Measurements from ENCODE around the gene CCDC149.

The CCDC149 gene

GRCh38 chr4:24831637-24832036, 81.2 kb downstream of the CCDC149 start:
- ChIA-PET CTCF (interaction anchor here (0.9 to 1.8 kb wide), 3 partner anchors 11 to 20 kb away, joined by 3 to 5 read pairs (median 3); no protein-coding TSS in a partner anchor), POLR2A (no interaction called here)
- DNase-seq (ENCODE audit: extremely low spot score): no peak
- TF ChIP-seq, protein P1, sequence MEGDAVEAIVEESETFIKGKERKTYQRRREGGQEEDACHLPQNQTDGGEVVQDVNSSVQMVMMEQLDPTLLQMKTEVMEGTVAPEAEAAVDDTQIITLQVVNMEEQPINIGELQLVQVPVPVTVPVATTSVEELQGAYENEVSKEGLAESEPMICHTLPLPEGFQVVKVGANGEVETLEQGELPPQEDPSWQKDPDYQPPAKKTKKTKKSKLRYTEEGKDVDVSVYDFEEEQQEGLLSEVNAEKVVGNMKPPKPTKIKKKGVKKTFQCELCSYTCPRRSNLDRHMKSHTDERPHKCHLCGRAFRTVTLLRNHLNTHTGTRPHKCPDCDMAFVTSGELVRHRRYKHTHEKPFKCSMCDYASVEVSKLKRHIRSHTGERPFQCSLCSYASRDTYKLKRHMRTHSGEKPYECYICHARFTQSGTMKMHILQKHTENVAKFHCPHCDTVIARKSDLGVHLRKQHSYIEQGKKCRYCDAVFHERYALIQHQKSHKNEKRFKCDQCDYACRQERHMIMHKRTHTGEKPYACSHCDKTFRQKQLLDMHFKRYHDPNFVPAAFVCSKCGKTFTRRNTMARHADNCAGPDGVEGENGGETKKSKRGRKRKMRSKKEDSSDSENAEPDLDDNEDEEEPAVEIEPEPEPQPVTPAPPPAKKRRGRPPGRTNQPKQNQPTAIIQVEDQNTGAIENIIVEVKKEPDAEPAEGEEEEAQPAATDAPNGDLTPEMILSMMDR (IDR thresholded peaks at IDR 0.05; ENCODE audit: control extremely low read depth, extremely low read depth, low read depth, missing control alignments): no peak

DNA sequence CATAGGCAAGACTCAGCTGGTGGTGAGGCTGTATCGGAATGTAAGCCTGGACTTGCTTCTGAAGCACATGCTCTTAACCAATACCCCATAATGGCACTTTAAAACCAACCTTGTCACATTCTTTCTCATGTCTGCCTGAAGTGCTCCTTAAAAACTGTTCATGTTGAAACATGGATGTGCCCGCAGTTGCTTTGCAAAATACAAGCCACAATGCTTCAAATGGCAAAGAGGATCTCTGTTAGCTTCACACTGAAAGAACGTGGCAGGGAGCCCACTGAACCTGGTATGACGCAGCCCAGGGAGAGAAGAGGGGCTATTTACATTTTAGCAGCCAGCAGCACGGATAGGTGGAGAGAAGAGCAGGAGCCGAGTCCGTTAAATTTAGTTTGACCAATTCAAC, 88.1 kb downstream of the CCDC149 start:
- no peak for DNase-seq (ENCODE audit: extremely low spot score)
- TF ChIP-seq, protein P1 (IDR thresholded peaks at IDR 0.05; ENCODE audit: control extremely low read depth, extremely low read depth, low read depth, missing control alignments): no peak
- CTCF ChIA-PET: interaction anchor here (0.8 to 1.0 kb wide), 3 partner anchors 10 to 23 kb away, joined by 3 to 5 read pairs (median 3); no protein-coding TSS in a partner anchor
- POLR2A ChIA-PET: no interaction called here

GRCh38 chr4:24820541-24820940, 92.3 kb downstream of the CCDC149 start:
- DNase-seq (ENCODE audit: extremely low spot score): no peak
- TF ChIP-seq, protein P1 (IDR thresholded peaks at IDR 0.05; ENCODE audit: control extremely low read depth, extremely low read depth, low read depth, missing control alignments): no peak
- ChIA-PET POLR2A (no interaction called here), CTCF (interaction anchor here (1.3 kb wide), 1 partner anchor 10 kb away, joined by 4 read pairs; no protein-coding TSS in a partner anchor)

DNA sequence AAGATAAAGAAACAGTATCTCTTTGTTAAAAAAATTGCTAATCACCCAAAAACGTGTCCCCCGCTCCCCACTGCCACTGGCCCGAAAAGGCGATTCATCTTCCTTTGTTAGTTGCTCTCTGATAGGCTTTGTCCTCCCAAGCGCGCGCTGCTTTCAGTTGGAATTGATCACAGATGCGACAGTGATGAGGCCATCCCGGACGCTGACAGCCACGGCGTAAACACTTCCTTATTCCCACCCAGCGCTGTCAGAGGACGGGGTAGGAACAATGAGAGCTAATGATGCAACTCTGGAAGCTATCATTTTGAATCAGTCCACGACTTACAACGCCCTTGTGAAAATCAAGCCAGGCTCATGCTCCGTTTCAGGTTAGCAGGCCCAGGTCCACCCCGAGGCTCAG, 96.0 kb downstream of the CCDC149 start:
- CTCF ChIA-PET: no interaction called here
- POLR2A ChIA-PET: no interaction called here
- no peak for DNase-seq (ENCODE audit: extremely low spot score)
- TF ChIP-seq, protein P1 (IDR thresholded peaks at IDR 0.05; ENCODE audit: control extremely low read depth, extremely low read depth, low read depth, missing control alignments): no peak

DNA sequence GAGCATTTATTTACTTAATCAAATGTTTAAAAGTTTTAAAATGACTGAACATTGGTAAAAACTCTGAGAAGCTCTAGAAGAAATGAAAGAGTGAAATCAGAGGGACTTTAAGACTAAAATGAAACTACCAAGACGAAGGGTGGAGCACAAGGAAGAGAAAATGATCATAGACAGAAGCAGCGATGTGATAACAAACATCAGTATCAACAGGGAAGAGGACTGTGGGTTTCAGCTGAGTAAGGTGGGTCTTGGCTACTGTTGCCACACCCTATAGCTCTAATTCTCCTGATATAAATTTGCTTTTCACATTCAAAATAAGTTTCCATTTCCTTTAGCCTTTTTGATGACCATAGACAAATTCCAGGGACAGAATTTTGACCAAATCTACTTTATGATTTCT, 99.1 kb downstream of the CCDC149 start:
- CTCF ChIA-PET: interaction anchor here (1.2 kb wide), 1 partner anchor 10 kb away, joined by 3 read pairs; no protein-coding TSS in a partner anchor

DNA sequence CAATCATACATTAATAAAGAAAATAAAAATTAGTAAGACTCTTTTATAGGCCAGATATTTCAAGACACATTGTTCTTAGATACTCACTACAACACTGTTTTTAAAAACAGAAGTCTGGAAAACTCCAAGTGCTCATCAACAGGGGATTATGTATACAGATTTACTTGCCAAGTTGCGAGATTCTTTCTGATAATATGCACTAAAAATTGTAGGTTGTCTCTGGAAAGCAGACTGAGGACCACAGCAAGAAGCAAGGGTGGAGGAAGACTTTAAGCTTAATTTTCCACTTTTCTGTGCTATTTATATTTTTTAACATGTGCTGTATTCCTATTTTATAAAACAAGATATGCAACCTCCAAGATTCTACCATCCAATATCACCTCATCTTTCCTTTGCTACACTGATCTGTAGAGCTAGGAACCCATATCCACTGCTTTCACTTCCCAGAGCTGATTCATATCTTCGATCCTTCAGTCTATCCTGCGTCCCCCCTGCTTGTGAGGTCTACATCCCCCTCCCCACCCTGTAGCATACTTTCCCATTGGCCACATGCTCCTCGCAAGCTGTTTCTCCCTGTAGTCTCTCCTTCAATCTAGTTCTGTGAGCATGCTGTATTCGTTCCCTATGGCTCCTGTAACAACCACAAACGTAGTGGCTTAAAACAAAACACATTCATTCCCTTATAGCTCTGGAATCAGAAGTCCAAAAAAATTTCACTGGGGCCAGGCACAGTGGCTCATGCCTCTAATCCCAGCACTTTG, 101.8 kb downstream of the CCDC149 start:
- POLR2A ChIA-PET: no interaction called here
- DNase-seq (ENCODE audit: extremely low spot score): no peak
- TF ChIP-seq, protein P1 (IDR thresholded peaks at IDR 0.05; ENCODE audit: control extremely low read depth, extremely low read depth, low read depth, missing control alignments): no peak
- CTCF ChIA-PET: interaction anchor here (0.9 to 1.4 kb wide), 2 partner anchors 10 kb away, joined by 4 read pairs; no protein-coding TSS in a partner anchor

More for the DNA sequence above, 99.1 kb downstream of the CCDC149 start:
- TF ChIP-seq, protein P1 (IDR thresholded peaks at IDR 0.05; ENCODE audit: control extremely low read depth, extremely low read depth, low read depth, missing control alignments): no peak
- POLR2A ChIA-PET: no interaction called here
- DNase-seq (ENCODE audit: extremely low spot score): no peak
